Omental fat pad (tissue), 4 donors: Measurements from ENCODE around the gene OPCML. TPM values are rescaled to one million over a fixed set of nuclear protein-coding genes. Genes with fewer than 3 reads are reported as not detected.

Experiments
- ATAC-seq: fragments of 150-250 bp; one replicate; pipeline ENCODE4 v1.9.1; 2016; ENCODE audit warnings: mild to moderate bottlenecking, moderate library complexity; ENCODE audit not compliant: low FRiP score
- DNase-seq: peaks from one replicate; pipeline ENCODE4 v3.0.0-alpha.2; 2019; ENCODE audit warnings: low spot score
- total RNA-seq, 4 donors: library from RNA; depleted of rRNA; stranded (reverse); fragments of >200 nt; gene quantifications; one replicate each; pipeline ENCODE4 v1.1.0, GENCODE V29; 2016
- TF ChIP-seq, protein P1 (sequence below), 3 donors: fragments of 450-650 bp; IDR thresholded peaks; one replicate each; pipeline ENCODE4 v1.5.1; 2016 to 2017; ENCODE audit warnings: antibody characterized with exemption in 3 of 3, mild to moderate bottlenecking in 3 of 3, moderate library complexity in 2 of 3

Gene OPCML
- total RNA-seq, 4 donors from 2014 or later, result 0.32 TPM; not detected in 3

DNA sequence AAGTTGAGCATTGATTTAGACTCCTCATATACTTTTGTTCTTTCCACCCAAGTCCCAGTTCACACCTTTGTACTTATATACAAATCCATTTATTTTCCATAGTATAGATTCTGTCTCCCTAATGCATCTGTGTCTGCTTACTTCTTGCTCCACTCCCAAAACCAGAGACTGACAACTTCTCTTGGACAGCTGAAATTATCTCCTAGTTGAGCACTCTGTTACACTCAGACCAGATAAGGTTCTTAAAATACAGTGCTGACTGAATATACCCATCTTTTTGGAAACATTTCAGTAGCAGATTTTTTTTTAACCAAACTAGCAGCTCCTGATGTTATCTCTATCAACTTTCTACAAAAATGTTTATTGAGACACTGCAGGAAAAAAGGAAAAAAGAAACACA is 106.3 kb downstream of the OPCML start:
- ATAC-seq, result no peak
- DNase-seq, result no peak
- TF ChIP-seq, protein P1, sequence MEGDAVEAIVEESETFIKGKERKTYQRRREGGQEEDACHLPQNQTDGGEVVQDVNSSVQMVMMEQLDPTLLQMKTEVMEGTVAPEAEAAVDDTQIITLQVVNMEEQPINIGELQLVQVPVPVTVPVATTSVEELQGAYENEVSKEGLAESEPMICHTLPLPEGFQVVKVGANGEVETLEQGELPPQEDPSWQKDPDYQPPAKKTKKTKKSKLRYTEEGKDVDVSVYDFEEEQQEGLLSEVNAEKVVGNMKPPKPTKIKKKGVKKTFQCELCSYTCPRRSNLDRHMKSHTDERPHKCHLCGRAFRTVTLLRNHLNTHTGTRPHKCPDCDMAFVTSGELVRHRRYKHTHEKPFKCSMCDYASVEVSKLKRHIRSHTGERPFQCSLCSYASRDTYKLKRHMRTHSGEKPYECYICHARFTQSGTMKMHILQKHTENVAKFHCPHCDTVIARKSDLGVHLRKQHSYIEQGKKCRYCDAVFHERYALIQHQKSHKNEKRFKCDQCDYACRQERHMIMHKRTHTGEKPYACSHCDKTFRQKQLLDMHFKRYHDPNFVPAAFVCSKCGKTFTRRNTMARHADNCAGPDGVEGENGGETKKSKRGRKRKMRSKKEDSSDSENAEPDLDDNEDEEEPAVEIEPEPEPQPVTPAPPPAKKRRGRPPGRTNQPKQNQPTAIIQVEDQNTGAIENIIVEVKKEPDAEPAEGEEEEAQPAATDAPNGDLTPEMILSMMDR (IDR thresholded peaks at IDR 0.05), result no peak

GRCh38 chr11:133425245-133425644 is 107.1 kb downstream of the OPCML start:
- no peak for DNase-seq
- no peak for ATAC-seq
- TF ChIP-seq, protein P1 (IDR thresholded peaks at IDR 0.05), result no peak

DNA sequence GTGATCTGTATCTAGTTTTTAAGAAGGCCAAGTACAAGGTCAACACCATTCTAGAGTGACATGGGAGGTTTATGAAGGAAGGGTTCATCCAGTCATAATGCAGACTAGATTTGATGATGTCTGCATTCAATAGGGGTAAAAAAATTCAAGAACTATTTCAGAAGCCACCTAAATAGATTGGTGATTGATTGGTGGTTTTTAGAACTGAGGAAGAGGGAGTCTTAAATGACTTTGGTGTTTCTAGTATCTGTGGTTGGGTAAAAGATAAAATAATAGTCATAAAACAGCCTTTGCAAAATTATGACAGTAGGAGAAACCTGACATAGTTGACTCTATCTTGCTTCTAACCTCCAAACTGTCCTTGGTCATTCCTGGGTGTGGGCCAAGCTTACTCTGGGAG is 114.1 kb downstream of the OPCML start:
- TF ChIP-seq, protein P1 (IDR thresholded peaks at IDR 0.05), result no peak
- DNase-seq (no peak), ATAC-seq (no peak)

DNA sequence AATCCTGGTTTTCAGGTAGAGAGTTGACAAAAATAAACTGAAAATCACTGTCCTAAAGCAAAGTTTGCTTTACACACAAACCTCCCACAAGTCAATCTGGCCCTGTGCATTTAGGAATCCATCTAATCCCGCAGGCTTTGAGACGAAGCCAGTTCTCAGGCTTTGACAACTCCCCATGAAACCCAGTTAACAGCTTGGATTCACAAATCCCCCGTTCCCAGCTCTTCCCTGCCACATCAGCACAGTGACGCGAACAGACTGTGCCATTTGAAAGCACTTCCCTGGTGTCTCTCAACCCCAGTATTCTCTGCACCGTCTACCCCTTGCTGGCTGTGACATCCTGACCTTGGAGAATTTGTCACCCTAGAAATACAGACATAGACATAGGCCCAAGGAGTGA is 117.8 kb downstream of the OPCML start:
- TF ChIP-seq, protein P1 (IDR thresholded peaks at IDR 0.05), result no peak
- DNase-seq, result no peak
- no peak for ATAC-seq

- DNase-seq (no peak), ATAC-seq (no peak)
- TF ChIP-seq, protein P1 (IDR thresholded peaks at IDR 0.05), result no peak
Observed at GRCh38 chr11:133413703-133414102, 118.6 kb downstream of the OPCML start.

DNA sequence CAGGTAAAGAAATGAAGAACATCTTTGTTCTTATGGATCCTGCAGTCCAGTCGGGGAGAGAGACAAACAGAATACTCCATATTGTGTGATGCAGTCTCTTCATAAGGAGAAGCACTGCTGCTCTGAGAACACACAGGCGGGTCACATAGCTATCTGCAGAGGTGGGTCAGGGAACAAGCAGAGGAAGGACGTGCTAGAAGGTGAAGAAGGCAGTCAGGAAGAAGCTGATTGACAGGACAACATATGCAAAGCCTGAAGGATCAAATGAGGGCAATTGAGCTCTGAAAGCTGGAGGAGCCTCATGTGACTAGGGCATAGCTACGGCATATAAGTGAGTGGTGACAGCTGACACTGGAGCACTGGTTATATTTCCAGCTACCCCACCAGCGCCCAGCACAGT is 122.5 kb downstream of the OPCML start:
- TF ChIP-seq, protein P1 (IDR thresholded peaks at IDR 0.05), result no peak
- DNase-seq (no peak), ATAC-seq (no peak)

- TF ChIP-seq, protein P1 (IDR thresholded peaks at IDR 0.05), result no peak
- DNase-seq (no peak), ATAC-seq (no peak)
Observed at GRCh38 chr11:133408936-133409335, 123.4 kb downstream of the OPCML start.
